ENCODE results near the gene CACNA2D3. TPM values are rescaled to one million over a fixed set of nuclear protein-coding genes. Genes with fewer than 3 reads are reported as not detected.

The CACNA2D3 gene
- total and polyA plus RNA-seq, 4 donors, result 0.06 to 0.37 (median 0.08) TPM; not detected in 1

- Histone ChIP-seq H3K27ac (ENCODE audit: low read depth in 1 of 2, low read length in 2 of 2) (no peak overlapping the region), H3K36me3 (ENCODE audit: control insufficient read depth in 4 of 4, insufficient read depth in 3 of 4, low read depth in 1 of 4, low read length in 3 of 4) (no peaks in the 10 kb centered on the region), H3K9ac (ENCODE audit: low read depth in 1 of 2, low read length in 2 of 2) (no peak overlapping the region), H3K4me1 (ENCODE audit: control insufficient read depth in 4 of 4, insufficient read depth in 4 of 4, low read length in 3 of 4) (no peaks in the 10 kb centered on the region), H3K4me3 (ENCODE audit: low read depth in 1 of 3, low read length in 3 of 3) (no peak overlapping the region), H3K27me3 (ENCODE audit: control insufficient read depth in 4 of 4, insufficient read depth in 4 of 4, low read length in 3 of 4) (peaks cover 0 to 3% (median 0%) of the 10 kb centered on the region in 4 donors), H3K9me3 (ENCODE audit: control insufficient read depth in 4 of 4, low read length in 3 of 4) (no peaks in the 10 kb centered on the region)
- no peak for TF ChIP-seq EGR1 (IDR thresholded peaks at IDR 0.05; ENCODE audit: low read depth in 2 of 2)
- TF ChIP-seq HNF4G (IDR thresholded peaks at IDR 0.05), result no peak
- no peak for TF ChIP-seq REST (IDR thresholded peaks at IDR 0.05)
- TF ChIP-seq RAD21 (IDR thresholded peaks at IDR 0.05), result no peak
- TF ChIP-seq YY1 (IDR thresholded peaks at IDR 0.05), result no peak
- no peak for TF ChIP-seq GABPA (IDR thresholded peaks at IDR 0.05 in 1 of 2, conservative IDR thresholded peaks at IDR 0.05 in 1 of 2)
- no peak for TF ChIP-seq SP1 (IDR thresholded peaks at IDR 0.05)
- TF ChIP-seq TAF1 (conservative IDR thresholded peaks at IDR 0.05), result no peak
- 71% methylated on average over 8 of the region's 8 CpGs for WGBS
- DNase-seq (ENCODE audit: low spot score), result no peak
Measured at GRCh38 chr3:54670201-54671000, 548.0 kb downstream of the CACNA2D3 start.

GRCh38 chr3:54671511-54671910 lies 549.2 kb downstream of the CACNA2D3 start:
- no peaks in the 10 kb centered on the region for H3K9me3 ChIP-seq (ENCODE audit: control insufficient read depth in 4 of 4, low read length in 3 of 4)
- DNase-seq (ENCODE audit: low spot score), result no peak
- H3K9ac ChIP-seq (ENCODE audit: low read depth in 1 of 2, low read length in 2 of 2), result no peak overlapping the region
- no peak overlapping the region for H3K27ac ChIP-seq (ENCODE audit: low read depth in 1 of 2, low read length in 2 of 2)
- TF ChIP-seq MAX (IDR thresholded peaks at IDR 0.05) (no peak), HNF4A (conservative IDR thresholded peaks at IDR 0.05) (no peak), CTCF (IDR thresholded peaks at IDR 0.05; ENCODE audit: low read depth, low read length, missing input control) (no peak), YY1 (IDR thresholded peaks at IDR 0.05) (no peak), ATF3 (IDR thresholded peaks at IDR 0.05) (no peak), RAD21 (IDR thresholded peaks at IDR 0.05) (no peak), NR2F2 (IDR thresholded peaks at IDR 0.05) (no peak)
- H3K4me3 ChIP-seq (ENCODE audit: low read depth in 1 of 3, low read length in 3 of 3), result no peak overlapping the region
- WGBS, result 9% methylated on average over 2 of the region's 2 CpGs
- no peaks in the 10 kb centered on the region for H3K4me1 ChIP-seq (ENCODE audit: control insufficient read depth in 4 of 4, insufficient read depth in 4 of 4, low read length in 3 of 4)
- H3K27me3 ChIP-seq (ENCODE audit: control insufficient read depth in 4 of 4, insufficient read depth in 4 of 4, low read length in 3 of 4), result peaks cover 0 to 3% (median 0%) of the 10 kb centered on the region in 4 donors
- no peaks in the 10 kb centered on the region for H3K36me3 ChIP-seq (ENCODE audit: control insufficient read depth in 4 of 4, insufficient read depth in 3 of 4, low read depth in 1 of 4, low read length in 3 of 4)
